Gastroesophageal sphincter (tissue), 3 donors: ENCODE measurements around the gene GNAQ.

Experiments used
- CTCF ChIP-seq, 4 experiments: fragments of 200-600 bp in 2 of 4; fragments of 450-650 bp in 2 of 4; sonication (generic) in 1 of 4; IDR thresholded peaks; one replicate each; pipeline ENCODE4 v1.5.1; 2017 to 2019; ENCODE audit warnings: antibody characterized with exemption in 4 of 4, mild to moderate bottlenecking in 2 of 4, moderate library complexity in 2 of 4
- EP300 ChIP-seq: sonication (generic); formaldehyde crosslinking; IDR thresholded peaks from one replicate; pipeline ENCODE4 v1.6.1; 2017; ENCODE audit warnings: antibody characterized with exemption, mild to moderate bottlenecking
- POLR2AphosphoS5 ChIP-seq: sonication (generic); formaldehyde crosslinking; IDR thresholded peaks from one replicate; pipeline ENCODE4 v1.6.1; 2017; ENCODE audit warnings: antibody characterized with exemption

DNA sequence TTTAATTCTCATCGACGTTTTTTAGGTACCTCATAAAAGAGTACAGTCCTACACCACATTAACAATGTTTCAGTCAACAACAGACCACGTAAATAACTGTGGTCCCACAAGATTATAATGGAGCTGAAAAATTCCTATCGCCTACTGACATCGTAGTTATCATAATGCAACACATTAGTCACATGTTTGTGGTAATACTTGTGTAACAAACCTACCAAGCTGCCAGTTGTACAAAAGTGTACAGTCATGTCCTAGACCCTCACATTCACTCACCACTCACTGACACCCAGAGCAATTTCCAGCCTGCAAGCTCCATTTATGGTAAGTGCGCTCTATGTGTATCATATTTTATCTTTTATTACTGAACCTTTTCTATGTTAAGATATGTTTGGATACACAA is 16.8 kb downstream of the GNAQ start:
- TF ChIP-seq POLR2AphosphoS5 (no peak), CTCF (IDR thresholded peaks at IDR 0.05) (no peak), EP300 (no peak)
